A549 (cell line): Measurements from ENCODE around the gene SSH2. TPM values are rescaled to one million over a fixed set of nuclear protein-coding genes. Genes with fewer than 3 reads are reported as not detected.

Experiments
- ATAC-seq, 2 experiments: fragments of 200-7000 bp in 1 of 2; fragments of >200 bp in 1 of 2; cut with Nextera tagmentation in 1 of 2; cut with Tn5 transposase in 1 of 2; 3 replicates each; pipeline versions ENCODE4 v1.8.0 to v1.9.1; 2018 to 2020; ENCODE audit warnings: mild to moderate bottlenecking in 1 of 2, moderate library complexity in 1 of 2
- CTCF ChIA-PET: fragments of 300-600 bp; sonication (Branson Sonifier 250); formaldehyde crosslinking; extraction: SDS; loops from one replicate; lab custom pipeline; 2021; ENCODE audit warnings: antibody characterized with exemption, inconsistent platforms; lab: Yijun Ruan, JAX
- POLR2A ChIA-PET: fragments of 350-600 bp; formaldehyde crosslinking; extraction: SDS; loops from one replicate; lab custom pipeline; 2021; ENCODE audit warnings: antibody characterized with exemption, inconsistent platforms; lab: Yijun Ruan, JAX
- DNase-seq, 2 experiments: peaks; one replicate each; pipeline versions ENCODE4 v3.0.0 to v3.0.0-alpha.2; 2011 to 2016; ENCODE audit warnings: low read depth in 1 of 2, low spot score in 1 of 2
- FAIRE-seq: peaks from 2 replicates; lab custom pipeline; 2011; peaks lifted over from hg19 to GRCh38; lab: Jason Lieb, UNC
- H3K27ac ChIP-seq, 2 experiments: fragments of >200 bp; sonication (Bioruptor Twin); formaldehyde crosslinking; 3 replicates each; pipeline ENCODE4 v1.5.1; 2016 to 2017
- H3K4me1 ChIP-seq: fragments of >200 bp; sonication (Bioruptor Twin); formaldehyde crosslinking; 3 replicates; pipeline ENCODE4 v1.6.1; 2016
- H3K4me2 ChIP-seq: fragments of >200 bp; sonication (Bioruptor Twin); formaldehyde crosslinking; 3 replicates; pipeline ENCODE4 v1.6.1; 2016
- H3K4me3 ChIP-seq: fragments of >200 bp; sonication (Bioruptor Twin); formaldehyde crosslinking; 3 replicates; pipeline ENCODE4 v1.5.1; 2016
- H3K9me3 ChIP-seq: fragments of >200 bp; sonication (Bioruptor Twin); formaldehyde crosslinking; 3 replicates; pipeline ENCODE4 v1.6.1; 2016
- CHD2 ChIP-seq: fragments of 150-350 bp; IDR thresholded peaks from 2 replicates; pipeline ENCODE4 v1.6.1; 2014; ENCODE audit warnings: low read length; ENCODE audit not compliant: partially characterized antibody
- EP300 ChIP-seq, 2 experiments: fragments of >200 bp; sonication (Bioruptor Twin); formaldehyde crosslinking; IDR thresholded peaks; 2 replicates in 1 of 2; 3 replicates in 1 of 2; pipeline ENCODE4 v1.6.1; 2016 to 2017
- FOSL2 ChIP-seq, 2 experiments: fragments of 450-650 bp in 1 of 2; fragments of >200 bp in 1 of 2; sonication (Bioruptor Twin) in 1 of 2; formaldehyde crosslinking; IDR thresholded peaks; 2 replicates each; pipeline versions ENCODE4 v1.5.0 to v1.6.1; 2016 to 2020; ENCODE audit warnings: mild to moderate bottlenecking in 1 of 2, moderate library complexity in 1 of 2
- HDAC2 ChIP-seq: fragments of 200-600 bp; sonication (generic); IDR thresholded peaks from 2 replicates; pipeline ENCODE4 v1.6.1; 2016
- HOXB13 ChIP-seq: fragments of 250-450 bp; sonication (Bioruptor Pico); IDR thresholded peaks from 2 replicates; pipeline ENCODE4 v1.5.0; 2020; ENCODE audit warnings: low read depth, mild to moderate bottlenecking, moderate library complexity
- JUNB ChIP-seq: fragments of >200 bp; sonication (Bioruptor Twin); formaldehyde crosslinking; IDR thresholded peaks from 2 replicates; pipeline ENCODE4 v1.6.1; 2016
- MAFK ChIP-seq: fragments of 450-650 bp; IDR thresholded peaks from 2 replicates; pipeline ENCODE4 v1.6.1; 2014; ENCODE audit not compliant: partially characterized antibody
- NPAS2 ChIP-seq: fragments of 250-450 bp; sonication (Bioruptor Pico); IDR thresholded peaks from 2 replicates; pipeline ENCODE4 v1.8.0; 2022; ENCODE audit warnings: mild to moderate bottlenecking, moderate library complexity, borderline replicate concordance
- NR3C1 ChIP-seq: fragments of >200 bp; sonication (Bioruptor Twin); formaldehyde crosslinking; IDR thresholded peaks from 3 replicates; pipeline ENCODE4 v1.6.1; 2017
- PHF8 ChIP-seq: fragments of 200-600 bp; sonication (generic); IDR thresholded peaks from 2 replicates; pipeline ENCODE4 v1.6.1; 2016; ENCODE audit warnings: low read depth, mild to moderate bottlenecking, antibody characterized with exemption, moderate library complexity, borderline replicate concordance
- RAD21 ChIP-seq, 2 experiments: fragments of >200 bp in 1 of 2; sonication (Bioruptor Twin) in 1 of 2; formaldehyde crosslinking in 1 of 2; IDR thresholded peaks in 1 of 2; conservative IDR thresholded peaks in 1 of 2; 2 replicates in 1 of 2; 3 replicates in 1 of 2; pipeline ENCODE4 v1.6.1; 2012 to 2018; ENCODE audit warnings: inconsistent platforms in 1 of 2
- RCOR1 ChIP-seq: fragments of 150-350 bp; IDR thresholded peaks from 2 replicates; pipeline ENCODE4 v1.6.1; 2014; ENCODE audit warnings: antibody characterized with exemption, low read length, low read depth
- SMC3 ChIP-seq: fragments of >200 bp; sonication (Bioruptor Twin); formaldehyde crosslinking; IDR thresholded peaks from 3 replicates; pipeline ENCODE4 v1.6.1; 2018; ENCODE audit warnings: inconsistent platforms
- TFCP2L1 ChIP-seq: fragments of 250-450 bp; sonication (Bioruptor Pico); IDR thresholded peaks from 2 replicates; pipeline ENCODE4 v1.5.0; 2021; ENCODE audit warnings: mild to moderate bottlenecking
- ZFP36 ChIP-seq: fragments of 450-650 bp; IDR thresholded peaks from 2 replicates; pipeline ENCODE4 v1.6.1; 2014; ENCODE audit warnings: borderline replicate concordance; ENCODE audit not compliant: partially characterized antibody
- ZSCAN20 ChIP-seq: fragments of 250-450 bp; sonication (Bioruptor Pico); IDR thresholded peaks from 2 replicates; pipeline ENCODE4 v1.8.0; 2022; ENCODE audit warnings: mild to moderate bottlenecking, moderate library complexity
- WGBS: methylation state at CpG from one replicate; pipeline ENCODE4 v1.1.6; 2017; ENCODE audit errors: missing lambda C conversion rate; 5-methylcytosine and 5-hydroxymethylcytosine counted together
- polyA plus RNA-seq, 4 experiments: library from polyadenylated mRNA; depleted of rRNA in 3 of 4; stranded (reverse); fragments of >200 nt; fragmentation: RNase III in 1 of 4; extraction: RNeasy Plus Mini Kit Qiagen cat#74134 plus additional on column Dnase treatment in 1 of 4; gene quantifications; 2 replicates in 3 of 4; 3 replicates in 1 of 4; pipeline ENCODE4 v1.2.3, GENCODE V29; 2011 to 2017
- TF ChIP-seq, protein P1 (sequence below): fragments of >200 bp; sonication (Bioruptor Twin); formaldehyde crosslinking; IDR thresholded peaks from 3 replicates; pipeline ENCODE4 v1.6.1; 2016
- TF ChIP-seq, protein P2 (sequence below): IDR thresholded peaks from 2 replicates; pipeline ENCODE4 v1.6.1; 2012
- TF ChIP-seq, protein P3 (sequence below): fragments of >200 bp; sonication (Bioruptor Twin); formaldehyde crosslinking; IDR thresholded peaks from 2 replicates; pipeline ENCODE4 v1.6.1; 2016
- TF ChIP-seq, protein P4 (sequence below): IDR thresholded peaks from 2 replicates; pipeline ENCODE4 v1.6.1; 2012; ENCODE audit warnings: low read depth, borderline replicate concordance

SSH2 gene
- polyA plus RNA-seq, 2 of the 4 experiments (the other 2 are of a cell fraction) = 20.7 to 24.5 TPM

DNA sequence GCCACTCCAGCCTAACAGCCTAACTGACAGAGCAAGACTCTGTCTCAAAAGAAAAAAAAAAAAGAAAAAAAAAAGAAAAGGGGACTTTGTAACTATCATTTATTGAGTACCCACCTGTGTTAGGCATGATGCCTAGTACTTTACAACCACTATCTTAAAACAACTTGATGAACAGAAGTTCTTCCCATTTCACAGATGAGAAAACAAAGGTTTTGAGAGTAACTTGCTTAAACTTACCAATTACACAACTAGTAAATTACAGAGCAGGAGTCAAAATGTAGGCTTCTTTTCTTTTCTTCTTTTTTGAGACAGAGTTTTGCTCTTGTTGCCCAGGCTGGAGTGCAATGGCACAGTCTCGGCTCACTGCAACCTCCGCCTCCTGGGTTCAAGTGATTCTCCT is 210.6 kb downstream of the SSH2 start:
- H3K4me1 ChIP-seq = peaks cover 6% of the 10 kb centered on the region; the same call in 1 of the 3 replicates
- TF ChIP-seq RCOR1 = no peak
- no peak for TF ChIP-seq ZSCAN20 (CRISPR knock-in tag)
- TF ChIP-seq, protein P1, sequence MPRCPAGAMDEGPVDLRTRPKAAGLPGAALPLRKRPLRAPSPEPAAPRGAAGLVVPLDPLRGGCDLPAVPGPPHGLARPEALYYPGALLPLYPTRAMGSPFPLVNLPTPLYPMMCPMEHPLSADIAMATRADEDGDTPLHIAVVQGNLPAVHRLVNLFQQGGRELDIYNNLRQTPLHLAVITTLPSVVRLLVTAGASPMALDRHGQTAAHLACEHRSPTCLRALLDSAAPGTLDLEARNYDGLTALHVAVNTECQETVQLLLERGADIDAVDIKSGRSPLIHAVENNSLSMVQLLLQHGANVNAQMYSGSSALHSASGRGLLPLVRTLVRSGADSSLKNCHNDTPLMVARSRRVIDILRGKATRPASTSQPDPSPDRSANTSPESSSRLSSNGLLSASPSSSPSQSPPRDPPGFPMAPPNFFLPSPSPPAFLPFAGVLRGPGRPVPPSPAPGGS = no peak
- TF ChIP-seq, protein P2, sequence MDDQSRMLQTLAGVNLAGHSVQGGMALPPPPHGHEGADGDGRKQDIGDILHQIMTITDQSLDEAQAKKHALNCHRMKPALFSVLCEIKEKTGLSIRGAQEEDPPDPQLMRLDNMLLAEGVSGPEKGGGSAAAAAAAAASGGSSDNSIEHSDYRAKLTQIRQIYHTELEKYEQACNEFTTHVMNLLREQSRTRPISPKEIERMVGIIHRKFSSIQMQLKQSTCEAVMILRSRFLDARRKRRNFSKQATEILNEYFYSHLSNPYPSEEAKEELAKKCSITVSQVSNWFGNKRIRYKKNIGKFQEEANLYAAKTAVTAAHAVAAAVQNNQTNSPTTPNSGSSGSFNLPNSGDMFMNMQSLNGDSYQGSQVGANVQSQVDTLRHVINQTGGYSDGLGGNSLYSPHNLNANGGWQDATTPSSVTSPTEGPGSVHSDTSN = no peak
- TF ChIP-seq, protein P3, sequence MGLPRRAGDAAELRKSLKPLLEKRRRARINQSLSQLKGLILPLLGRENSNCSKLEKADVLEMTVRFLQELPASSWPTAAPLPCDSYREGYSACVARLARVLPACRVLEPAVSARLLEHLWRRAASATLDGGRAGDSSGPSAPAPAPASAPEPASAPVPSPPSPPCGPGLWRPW = no peak
- TF ChIP-seq, protein P4, sequence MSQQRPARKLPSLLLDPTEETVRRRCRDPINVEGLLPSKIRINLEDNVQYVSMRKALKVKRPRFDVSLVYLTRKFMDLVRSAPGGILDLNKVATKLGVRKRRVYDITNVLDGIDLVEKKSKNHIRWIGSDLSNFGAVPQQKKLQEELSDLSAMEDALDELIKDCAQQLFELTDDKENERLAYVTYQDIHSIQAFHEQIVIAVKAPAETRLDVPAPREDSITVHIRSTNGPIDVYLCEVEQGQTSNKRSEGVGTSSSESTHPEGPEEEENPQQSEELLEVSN = no peak
- no peak for TF ChIP-seq JUNB
- no peak for TF ChIP-seq RAD21 (conservative IDR thresholded peaks at IDR 0.05 in 1 of 2, IDR thresholded peaks at IDR 0.05 in 1 of 2)
- TF ChIP-seq SMC3 = no peak
- TF ChIP-seq ZFP36 = no peak
- no peak for TF ChIP-seq CHD2
- TF ChIP-seq NPAS2 = no peak
- no peak for TF ChIP-seq EP300 (IDR thresholded peaks at IDR 0.05)
- TF ChIP-seq HDAC2 = no peak
- TF ChIP-seq NR3C1 = no peak
- H3K4me2 ChIP-seq = no peak overlapping the region
- CTCF ChIA-PET = interaction anchor here (0.6 to 1.9 kb wide), 3 partner anchors 15 to 60 kb away, joined by 3 to 5 read pairs (median 5); no protein-coding TSS in a partner anchor
- H3K9me3 ChIP-seq = no peaks in the 10 kb centered on the region
- DNase-seq (no peak), ATAC-seq (no peak), FAIRE-seq (no peak)
- 93% methylated on average over 2 of the region's 2 CpGs for WGBS
- POLR2A ChIA-PET = no interaction called here
- no peak overlapping the region for H3K4me3 ChIP-seq
- H3K27ac ChIP-seq = no peak overlapping the region

DNA sequence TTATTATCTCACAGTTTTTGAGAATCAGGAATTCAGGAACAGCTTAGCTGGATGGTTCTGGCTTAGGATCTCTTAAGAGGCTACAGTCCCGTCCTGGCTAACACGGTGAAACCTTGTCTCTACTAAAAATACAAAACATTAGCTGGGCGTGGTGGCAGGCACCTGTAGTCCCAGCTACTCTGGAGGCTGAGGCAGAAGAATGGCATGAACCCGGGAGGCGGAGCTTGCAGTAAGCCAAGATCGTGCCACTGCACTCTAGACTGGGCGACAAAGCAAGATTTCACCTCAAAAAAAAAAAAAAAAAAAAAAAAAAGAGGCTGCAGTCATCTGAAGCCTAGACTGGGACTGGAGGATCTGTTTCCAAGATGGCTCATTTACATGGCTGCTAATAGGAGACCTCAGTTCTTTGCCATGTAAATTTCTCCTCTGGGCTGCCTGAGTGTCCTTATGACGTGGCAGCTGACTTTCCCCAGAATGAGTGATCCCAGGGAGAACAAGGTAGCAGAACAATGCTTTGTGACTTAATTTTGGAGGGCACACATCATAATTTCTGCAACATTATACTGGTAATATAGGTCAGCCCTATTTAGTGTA is 211.5 kb downstream of the SSH2 start:
- Histone ChIP-seq H3K4me3 (no peak overlapping the region), H3K27ac (no peak overlapping the region), H3K4me1 (peaks cover 6% of the 10 kb centered on the region; the same call in 1 of the 3 replicates), H3K9me3 (no peaks in the 10 kb centered on the region), H3K4me2 (no peak overlapping the region)
- no peak for TF ChIP-seq PHF8
- no peak for TF ChIP-seq HOXB13 (CRISPR knock-in tag)
- TF ChIP-seq FOSL2 (IDR thresholded peaks at IDR 0.05) = no peak
- TF ChIP-seq FOSL2 (CRISPR knock-in tag; IDR thresholded peaks at IDR 0.05) = no peak
- TF ChIP-seq NPAS2 = no peak
- no peak for TF ChIP-seq TFCP2L1
- no peak for TF ChIP-seq MAFK
- TF ChIP-seq RAD21 (conservative IDR thresholded peaks at IDR 0.05 in 1 of 2, IDR thresholded peaks at IDR 0.05 in 1 of 2) = no peak
- TF ChIP-seq, protein P2 = no peak
- 88% methylated on average over 8 of the region's 8 CpGs for WGBS
- POLR2A ChIA-PET = no interaction called here
- no peak for FAIRE-seq
- CTCF ChIA-PET = interaction anchor here (1.3 to 1.9 kb wide), 4 partner anchors 14 to 61 kb away, joined by 3 to 5 read pairs (median 4); no protein-coding TSS in a partner anchor
- DNase-seq = no peak
- no peak for ATAC-seq
